ENCODE measurements around the gene ARL2.
"Not testable (repeated sequence)": the region's sequence is repeated elsewhere in the genome, so short reads cannot be mapped to it uniquely, and the experiment has no call there.

The ARL2 gene

GRCh38 chr11:65008873-65009272, 5.1 kb upstream of the ARL2 start:
- DNase-seq, result no peak

GRCh38 chr11:65013130-65013887, 651 bp upstream of the ARL2 start:
- DNase-seq, result peak; percentile 91

GRCh38 chr11:65014726-65015227, 817 bp downstream of the ARL2 start:
- no peak for DNase-seq

- no peak for DNase-seq
These were observed 2.7 kb downstream of the ARL2 start for GRCh38 chr11:65016705-65017104.

- DNase-seq, result no peak
These were observed 4.0 kb downstream of the ARL2 start for GRCh38 chr11:65017937-65018336.

GRCh38 chr11:65019824-65020223, 5.9 kb downstream of the ARL2 start:
- no peak for DNase-seq

GRCh38 chr11:65021003-65021402, 7.0 kb downstream of the ARL2 start:
- no peak for DNase-seq

GRCh38 chr11:65021509-65021908, 7.5 kb downstream of the ARL2 start:
- DNase-seq, result no peak

- not testable (repeated sequence) for DNase-seq
These were observed 9.5 kb downstream of the ARL2 start for GRCh38 chr11:65023502-65023901.

- no peak for DNase-seq
These were observed 12.8 kb downstream of the ARL2 start for GRCh38 chr11:65026810-65027209.

- DNase-seq, result peak; percentile 90
These were observed 13.5 kb downstream of the ARL2 start, which contains the start of gene SNX15 for GRCh38 chr11:65027213-65028067. Gene SNX15 (plus strand): TSS chr11:65027439. CDS start chr11:65027538, 99 bp downstream.

- DNase-seq, result no peak
These were observed 18.3 kb downstream of the ARL2 start for GRCh38 chr11:65032216-65032615.

GRCh38 chr11:65034423-65034822, 20.5 kb downstream of the ARL2 start:
- no peak for DNase-seq

GRCh38 chr11:65035579-65035978, 21.6 kb downstream of the ARL2 start:
- no peak for DNase-seq

GRCh38 chr11:65036931-65037330, 23.0 kb downstream of the ARL2 start:
- no peak for DNase-seq

- DNase-seq, result no peak
These were observed 26.5 kb downstream of the ARL2 start for GRCh38 chr11:65040520-65040846.

GRCh38 chr11:65040847-65041622, 27.1 kb downstream of the ARL2 start, which contains the start of gene SAC3D1:
Gene SAC3D1 (plus strand): TSS chr11:65041210. CDS start chr11:65041293, 83 bp downstream.
- DNase-seq, result peak; percentile 90

GRCh38 chr11:65042891-65043290, 28.9 kb downstream of the ARL2 start:
- no peak for DNase-seq

GRCh38 chr11:65043881-65044501, 30.0 kb downstream of the ARL2 start:
- DNase-seq, result peak; percentile 45

- no peak for DNase-seq
These were observed 31.1 kb downstream of the ARL2 start for GRCh38 chr11:65045061-65045460.

GRCh38 chr11:65045728-65046127, 31.8 kb downstream of the ARL2 start:
- no peak for DNase-seq

GRCh38 chr11:65047581-65048422, 33.8 kb downstream of the ARL2 start:
- DNase-seq, result no peak

Data from CD4-positive, alpha-beta T cell treated with Interleukin-15 for 1 hour (primary cell).